B cell (primary cell): Measurements from ENCODE around the gene FAM227A.

Experiments
- EZH2 ChIP-seq: IDR thresholded peaks from 2 replicates; pipeline ENCODE4 v1.6.1; 2012; ENCODE audit warnings: borderline replicate concordance, low read depth, mild to moderate bottlenecking, moderate library complexity, low read length; ENCODE audit not compliant: insufficient read depth, poor library complexity, severe bottlenecking
- TF ChIP-seq, protein P1 (sequence below): fragments of 200-600 bp; IDR thresholded peaks from one replicate; pipeline ENCODE4 v1.8.0; 2022; ENCODE audit warnings: antibody characterized with exemption, mild to moderate bottlenecking

DNA sequence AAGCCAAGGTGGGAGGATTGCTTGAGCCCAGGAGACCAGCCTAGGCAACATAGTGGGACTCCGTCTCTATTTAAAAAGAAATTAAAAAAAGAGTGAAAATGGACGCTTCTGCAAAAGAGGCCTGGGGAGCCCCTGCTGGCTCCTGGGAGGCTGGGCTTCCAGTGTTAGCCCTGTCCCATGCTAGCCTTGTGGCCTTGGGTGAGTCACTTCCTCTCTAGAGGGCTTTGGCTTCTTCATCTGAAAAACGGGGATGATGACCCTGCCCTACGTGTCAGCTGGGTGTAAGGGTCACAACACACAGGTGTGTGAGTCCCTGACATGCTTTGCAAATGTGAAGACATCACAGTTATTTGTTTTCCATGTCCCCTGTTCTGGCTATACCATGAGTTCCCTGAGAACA is 32.8 kb downstream of the FAM227A start:
- TF ChIP-seq, protein P1, sequence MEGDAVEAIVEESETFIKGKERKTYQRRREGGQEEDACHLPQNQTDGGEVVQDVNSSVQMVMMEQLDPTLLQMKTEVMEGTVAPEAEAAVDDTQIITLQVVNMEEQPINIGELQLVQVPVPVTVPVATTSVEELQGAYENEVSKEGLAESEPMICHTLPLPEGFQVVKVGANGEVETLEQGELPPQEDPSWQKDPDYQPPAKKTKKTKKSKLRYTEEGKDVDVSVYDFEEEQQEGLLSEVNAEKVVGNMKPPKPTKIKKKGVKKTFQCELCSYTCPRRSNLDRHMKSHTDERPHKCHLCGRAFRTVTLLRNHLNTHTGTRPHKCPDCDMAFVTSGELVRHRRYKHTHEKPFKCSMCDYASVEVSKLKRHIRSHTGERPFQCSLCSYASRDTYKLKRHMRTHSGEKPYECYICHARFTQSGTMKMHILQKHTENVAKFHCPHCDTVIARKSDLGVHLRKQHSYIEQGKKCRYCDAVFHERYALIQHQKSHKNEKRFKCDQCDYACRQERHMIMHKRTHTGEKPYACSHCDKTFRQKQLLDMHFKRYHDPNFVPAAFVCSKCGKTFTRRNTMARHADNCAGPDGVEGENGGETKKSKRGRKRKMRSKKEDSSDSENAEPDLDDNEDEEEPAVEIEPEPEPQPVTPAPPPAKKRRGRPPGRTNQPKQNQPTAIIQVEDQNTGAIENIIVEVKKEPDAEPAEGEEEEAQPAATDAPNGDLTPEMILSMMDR: no peak
- no peak for TF ChIP-seq EZH2
